GM23338 (cell line): Measurements from ENCODE around the gene SSBP2. TPM values are rescaled to one million over a fixed set of nuclear protein-coding genes. Genes with fewer than 3 reads are reported as not detected.

Source experiments
- ATAC-seq: fragments of 200-7000 bp; cut with Tn5 transposase; 3 replicates; pipeline ENCODE4 v1.9.1; 2020
- DNase-seq: peaks from one replicate; pipeline ENCODE4 v3.0.0-alpha.2; 2015; ENCODE audit warnings: low spot score
- H2AFZ ChIP-seq: fragments of 200-600 bp; sonication (generic); 2 replicates; pipeline ENCODE4 v1.8.0; 2016; ENCODE audit warnings: antibody characterized with exemption, mild to moderate bottlenecking, moderate library complexity
- H3F3A ChIP-seq: fragments of 200-600 bp; sonication (generic); replicated peaks from 2 replicates; pipeline ENCODE4 v1.8.0; 2017; ENCODE audit warnings: antibody characterized with exemption, mixed run types, low read depth
- H3K27ac ChIP-seq: fragments of 200-600 bp; sonication (generic); 2 replicates; pipeline ENCODE4 v1.6.1; 2016; ENCODE audit warnings: low read depth
- H3K27me3 ChIP-seq: fragments of 200-600 bp; sonication (generic); 2 replicates; pipeline ENCODE4 v1.8.0; 2016; ENCODE audit warnings: mild to moderate bottlenecking, mixed run types, moderate library complexity; ENCODE audit not compliant: insufficient read depth
- H3K36me3 ChIP-seq: fragments of 200-600 bp; sonication (generic); 2 replicates; pipeline ENCODE4 v1.8.0; 2016; ENCODE audit warnings: mild to moderate bottlenecking; ENCODE audit not compliant: insufficient read depth
- H3K4me1 ChIP-seq: fragments of 200-600 bp; sonication (generic); 2 replicates; pipeline ENCODE4 v1.8.0; 2016; ENCODE audit warnings: mild to moderate bottlenecking, moderate library complexity; ENCODE audit not compliant: insufficient read depth
- H3K4me2 ChIP-seq: fragments of 200-600 bp; sonication (generic); 2 replicates; pipeline ENCODE4 v1.7.1; 2017; ENCODE audit warnings: mixed run types
- H3K4me3 ChIP-seq: fragments of 200-600 bp; sonication (generic); 2 replicates; pipeline ENCODE4 v1.6.1; 2016; ENCODE audit warnings: mixed run types
- H3K79me2 ChIP-seq: fragments of 200-600 bp; sonication (generic); replicated peaks from 2 replicates; pipeline ENCODE4 v1.8.0; 2017; ENCODE audit warnings: mild to moderate bottlenecking; ENCODE audit not compliant: insufficient read depth
- H3K9me2 ChIP-seq: fragments of 200-600 bp; sonication (generic); 2 replicates; pipeline ENCODE4 v1.8.0; 2017; ENCODE audit not compliant: insufficient read depth
- H4K20me1 ChIP-seq: fragments of 200-600 bp; sonication (generic); replicated peaks from 2 replicates; pipeline ENCODE4 v1.8.0; 2017; ENCODE audit warnings: mild to moderate bottlenecking; ENCODE audit not compliant: insufficient read depth
- H3K27ac Mint-ChIP-seq: 2 replicates; pipeline ENCODE4 v1.8.0; 2020; ENCODE audit warnings: inconsistent platforms, mild to moderate bottlenecking, moderate library complexity, mixed read lengths
- H3K27me3 Mint-ChIP-seq: 3 replicates; pipeline ENCODE4 v1.8.0; 2022; ENCODE audit warnings: low read depth, mild to moderate bottlenecking, moderate library complexity, mixed read lengths, inconsistent platforms; ENCODE audit not compliant: insufficient read depth, poor library complexity
- H3K36me3 Mint-ChIP-seq: 3 replicates; pipeline ENCODE4 v1.8.0; 2021; ENCODE audit warnings: low read depth, mild to moderate bottlenecking, inconsistent platforms, moderate library complexity, mixed read lengths
- H3K4me1 Mint-ChIP-seq: 3 replicates; pipeline ENCODE4 v1.8.0; 2020; ENCODE audit warnings: mild to moderate bottlenecking, inconsistent platforms, mixed read lengths
- H3K4me3 Mint-ChIP-seq: 3 replicates; pipeline ENCODE4 v1.8.0; 2021; ENCODE audit warnings: moderate library complexity, mild to moderate bottlenecking, inconsistent platforms, mixed read lengths
- H3K9me3 Mint-ChIP-seq: 3 replicates; pipeline ENCODE4 v1.8.0; 2020; ENCODE audit warnings: moderate library complexity, mild to moderate bottlenecking, inconsistent platforms, mixed read lengths
- CREB1 ChIP-seq: fragments of 250-450 bp; sonication (Bioruptor Pico); IDR thresholded peaks from 2 replicates; pipeline ENCODE4 v1.5.0; 2020; ENCODE audit warnings: low read depth, mild to moderate bottlenecking, moderate library complexity
- CTCF ChIP-seq, 2 experiments: fragments of 200-600 bp in 1 of 2; sonication (generic) in 1 of 2; conservative IDR thresholded peaks; 2 replicates each; pipeline versions ENCODE4 v1.5.1 to v1.6.1; 2016 to 2017; ENCODE audit warnings: antibody characterized with exemption in 2 of 2, low read depth in 2 of 2, mild to moderate bottlenecking in 2 of 2, moderate library complexity in 1 of 2
- ETS1 ChIP-seq: IDR thresholded peaks from 2 replicates; pipeline ENCODE4 v1.6.1; 2016; ENCODE audit warnings: antibody characterized with exemption
- EZH2 ChIP-seq: fragments of 200-600 bp; sonication (generic); IDR thresholded peaks from one replicate; pipeline ENCODE4 v1.8.0; 2017; ENCODE audit warnings: antibody characterized with exemption, mild to moderate bottlenecking, low read depth; ENCODE audit not compliant: unreplicated experiment
- EZH2phosphoT487 ChIP-seq: fragments of 200-600 bp; sonication (generic); IDR thresholded peaks from one replicate; pipeline ENCODE4 v1.8.1; 2018; ENCODE audit warnings: antibody characterized with exemption; ENCODE audit not compliant: unreplicated experiment
- JUNB ChIP-seq: IDR thresholded peaks from one replicate; pipeline ENCODE4 v1.6.1; 2016; ENCODE audit warnings: antibody characterized with exemption; ENCODE audit not compliant: unreplicated experiment
- NANOG ChIP-seq: IDR thresholded peaks from 2 replicates; pipeline ENCODE4 v1.6.1; 2016; ENCODE audit warnings: antibody characterized with exemption, borderline replicate concordance
- POLR2AphosphoS5 ChIP-seq: IDR thresholded peaks from 2 replicates; pipeline ENCODE4 v1.6.1; 2016; ENCODE audit warnings: antibody characterized with exemption, low read depth
- REST ChIP-seq: IDR thresholded peaks from one replicate; pipeline ENCODE4 v1.6.1; 2018; ENCODE audit warnings: antibody characterized with exemption; ENCODE audit not compliant: unreplicated experiment
- STAT1 ChIP-seq: IDR thresholded peaks from one replicate; pipeline ENCODE4 v1.6.1; 2016; ENCODE audit warnings: antibody characterized with exemption; ENCODE audit not compliant: unreplicated experiment
- ZNF114 ChIP-seq: fragments of 250-450 bp; sonication (Bioruptor Pico); IDR thresholded peaks from 2 replicates; pipeline ENCODE4 v1.5.0; 2020; ENCODE audit warnings: mild to moderate bottlenecking, moderate library complexity
- ZNF331 ChIP-seq: fragments of 250-450 bp; sonication (Bioruptor Pico); IDR thresholded peaks from 2 replicates; pipeline ENCODE4 v1.5.0; 2020; ENCODE audit warnings: low read depth, mild to moderate bottlenecking, moderate library complexity
- ZNF462 ChIP-seq: fragments of 250-450 bp; sonication (Bioruptor Pico); IDR thresholded peaks from 2 replicates; pipeline ENCODE4 v1.5.0; 2020; ENCODE audit warnings: mild to moderate bottlenecking, moderate library complexity
- polyA plus RNA-seq: library from polyadenylated mRNA; unstranded; fragments of >200 nt; fragmentation: Nextera tagmentation; extraction: Ambion mirVana; gene quantifications from 2 replicates; pipeline ENCODE4 v1.2.1, GENCODE V29; 2016
- total RNA-seq: library from RNA; depleted of rRNA; stranded (reverse); fragments of >200 nt; shearing (Covaris generic); gene quantifications from 2 replicates; pipeline ENCODE4 v1.2.3, GENCODE V29; 2014

Gene SSBP2
- total and polyA plus RNA-seq, 2 experiments from 2014 or later = 21.5 to 24.7 TPM

- no peaks in the 10 kb centered on the region for H3F3A ChIP-seq
- DNase-seq (no peak), ATAC-seq (no peak)
- Mint-ChIP-seq H3K27me3 (no peaks in the 10 kb centered on the region), H3K4me1 (peaks cover 37% of the 10 kb centered on the region), H3K36me3 (peaks cover 7% of the 10 kb centered on the region; the same call in 1 of the 3 replicates), H3K4me3 (no peak overlapping the region), H3K27ac (no peak overlapping the region), H3K9me3 (peaks cover 3% of the 10 kb centered on the region; the same call in 1 of the 3 replicates)
- peaks cover 23% of the 10 kb centered on the region for H3K4me1 ChIP-seq
- H3K79me2 ChIP-seq = no peaks in the 10 kb centered on the region
- H4K20me1 ChIP-seq = no peaks in the 10 kb centered on the region
- H3K36me3 ChIP-seq = no peaks in the 10 kb centered on the region
- H2AFZ ChIP-seq = no peak overlapping the region
- no peak overlapping the region for H3K27ac ChIP-seq
- TF ChIP-seq ZNF331 (CRISPR knock-in tag) (no peak), STAT1 (no peak), EZH2 (no peak), ZNF114 (no peak), POLR2AphosphoS5 (no peak), CREB1 (no peak), ZNF462 (CRISPR knock-in tag) (no peak), CTCF (conservative IDR thresholded peaks at IDR 0.05; ENCODE audit: low read depth in 2 of 2) (no peak), REST (no peak), EZH2phosphoT487 (no peak), NANOG (no peak), ETS1 (no peak), JUNB (no peak)
- no peaks in the 10 kb centered on the region for H3K9me2 ChIP-seq
- no peak overlapping the region for H3K4me3 ChIP-seq
- H3K4me2 ChIP-seq = no peak overlapping the region
- no peaks in the 10 kb centered on the region for H3K27me3 ChIP-seq
Observed at GRCh38 chr5:81790336-81790735, 39.4 kb upstream of the SSBP2 start.
